Measurements from ENCODE around the gene ABAT. TPM values are rescaled to one million over a fixed set of nuclear protein-coding genes. Genes with fewer than 3 reads are reported as not detected.

ABAT gene
- polyA plus RNA-seq, 2 of the 4 experiments (the other 2 are of a cell fraction), result 0.68 to 1.2 TPM

DNA sequence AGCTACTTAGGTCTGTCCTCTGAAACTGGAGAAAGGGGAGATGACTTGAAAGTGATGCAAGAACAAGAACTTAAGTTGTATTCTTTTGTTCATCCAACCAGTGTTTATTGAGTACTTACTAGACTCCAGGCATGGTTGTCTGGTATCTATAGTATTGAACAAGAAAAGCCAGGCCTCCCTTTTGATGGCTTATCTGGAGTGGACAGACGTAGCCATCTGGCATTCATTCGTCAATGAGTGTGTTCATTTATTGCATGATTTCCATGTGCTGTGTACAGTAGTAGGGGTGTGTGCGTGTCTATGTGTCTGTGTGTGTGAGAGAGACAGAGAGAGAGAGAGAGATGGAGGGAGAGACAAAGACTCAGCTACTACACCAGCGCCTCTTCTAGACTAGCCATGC lies 9.2 kb downstream of the ABAT start:
- Histone ChIP-seq H3K9me3 (peaks cover 13% of the 10 kb centered on the region), H3K27ac (no peak overlapping the region), H3K4me1 (peaks cover 6% of the 10 kb centered on the region), H3K4me3 (no peak overlapping the region), H3K4me2 (no peak overlapping the region)
- TF ChIP-seq TFCP2L1 (CRISPR knock-in tag; IDR thresholded peaks at IDR 0.05) (no peak), EHF (CRISPR knock-in tag; IDR thresholded peaks at IDR 0.05) (no peak), CBX8 (IDR thresholded peaks at IDR 0.05) (no peak), CBX2 (IDR thresholded peaks at IDR 0.05; ENCODE audit: borderline replicate concordance, low read depth) (no peak), CEBPB (IDR thresholded peaks at IDR 0.05) (no peak)
- ChIA-PET POLR2A (interaction anchor here (0.6 kb wide), 1 partner anchor 30 kb away, joined by 3 read pairs; no protein-coding TSS in a partner anchor), CTCF (interaction anchor here (1.3 kb wide), 1 partner anchor 108 kb away, joined by 3 read pairs; no protein-coding TSS in a partner anchor)
- 72% methylated on average over 4 of the region's 4 CpGs for WGBS (ENCODE audit: missing lambda C conversion rate)
- no peak for ATAC-seq
- DNase-seq (ENCODE audit: low read depth in 1 of 2, low spot score in 1 of 2), result no peak
- FAIRE-seq, result no peak

GRCh38 chr16:8685617-8686016 lies 11.2 kb downstream of the ABAT start:
- ChIA-PET CTCF (interaction anchor here (3.0 kb wide), 1 partner anchor 24 kb away, joined by 10 read pairs; no protein-coding TSS in a partner anchor), POLR2A (no interaction called here)
- ATAC-seq (no peak), FAIRE-seq (no peak), DNase-seq (ENCODE audit: low read depth in 1 of 2, low spot score in 1 of 2) (no peak)
- Histone ChIP-seq H3K27ac (no peak overlapping the region), H3K4me1 (no peaks in the 10 kb centered on the region), H3K9me3 (peaks cover 21% of the 10 kb centered on the region), H3K4me2 (no peak overlapping the region), H3K4me3 (no peak overlapping the region)
- TF ChIP-seq FOXS1 (CRISPR knock-in tag; IDR thresholded peaks at IDR 0.05) (no peak), KDM5A (IDR thresholded peaks at IDR 0.05) (no peak)
- WGBS (ENCODE audit: missing lambda C conversion rate), result 51% methylated on average over 3 of the region's 3 CpGs

- no peak overlapping the region for H3K4me2 ChIP-seq
- H3K9me3 ChIP-seq, result peaks cover 21% of the 10 kb centered on the region
- H3K27ac ChIP-seq, result no peak overlapping the region
- H3K4me1 ChIP-seq, result no peaks in the 10 kb centered on the region
- WGBS (ENCODE audit: missing lambda C conversion rate), result 6% methylated on average over 4 of the region's 7 CpGs
- DNase-seq (ENCODE audit: low read depth in 1 of 2, low spot score in 1 of 2) (no peak), FAIRE-seq (no peak), ATAC-seq (peak; percentile 37 to 50; a peak in 2 of 6 replicates)
- POLR2A ChIA-PET, result no interaction called here
- no peak overlapping the region for H3K4me3 ChIP-seq
- CTCF ChIA-PET, result interaction anchor here (3.0 kb wide), 1 partner anchor 25 kb away, joined by 10 read pairs; no protein-coding TSS in a partner anchor
- TF ChIP-seq CTCF (IDR thresholded peaks at IDR 0.05) (no peak), SMC3 (IDR thresholded peaks at IDR 0.05) (no peak), FOSL2 (IDR thresholded peaks at IDR 0.05) (no peak), FOSL2 (CRISPR knock-in tag; IDR thresholded peaks at IDR 0.05) (no peak), EP300 (IDR thresholded peaks at IDR 0.05) (no peak), GATA3 (IDR thresholded peaks at IDR 0.05; ENCODE audit: borderline replicate concordance) (no peak), RCOR1 (IDR thresholded peaks at IDR 0.05; ENCODE audit: low read depth, low read length) (no peak), FOXS1 (CRISPR knock-in tag; IDR thresholded peaks at IDR 0.05) (no peak)
- TF ChIP-seq, protein P1, sequence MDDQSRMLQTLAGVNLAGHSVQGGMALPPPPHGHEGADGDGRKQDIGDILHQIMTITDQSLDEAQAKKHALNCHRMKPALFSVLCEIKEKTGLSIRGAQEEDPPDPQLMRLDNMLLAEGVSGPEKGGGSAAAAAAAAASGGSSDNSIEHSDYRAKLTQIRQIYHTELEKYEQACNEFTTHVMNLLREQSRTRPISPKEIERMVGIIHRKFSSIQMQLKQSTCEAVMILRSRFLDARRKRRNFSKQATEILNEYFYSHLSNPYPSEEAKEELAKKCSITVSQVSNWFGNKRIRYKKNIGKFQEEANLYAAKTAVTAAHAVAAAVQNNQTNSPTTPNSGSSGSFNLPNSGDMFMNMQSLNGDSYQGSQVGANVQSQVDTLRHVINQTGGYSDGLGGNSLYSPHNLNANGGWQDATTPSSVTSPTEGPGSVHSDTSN (IDR thresholded peaks at IDR 0.05), result no peak
- TF ChIP-seq, protein P2, sequence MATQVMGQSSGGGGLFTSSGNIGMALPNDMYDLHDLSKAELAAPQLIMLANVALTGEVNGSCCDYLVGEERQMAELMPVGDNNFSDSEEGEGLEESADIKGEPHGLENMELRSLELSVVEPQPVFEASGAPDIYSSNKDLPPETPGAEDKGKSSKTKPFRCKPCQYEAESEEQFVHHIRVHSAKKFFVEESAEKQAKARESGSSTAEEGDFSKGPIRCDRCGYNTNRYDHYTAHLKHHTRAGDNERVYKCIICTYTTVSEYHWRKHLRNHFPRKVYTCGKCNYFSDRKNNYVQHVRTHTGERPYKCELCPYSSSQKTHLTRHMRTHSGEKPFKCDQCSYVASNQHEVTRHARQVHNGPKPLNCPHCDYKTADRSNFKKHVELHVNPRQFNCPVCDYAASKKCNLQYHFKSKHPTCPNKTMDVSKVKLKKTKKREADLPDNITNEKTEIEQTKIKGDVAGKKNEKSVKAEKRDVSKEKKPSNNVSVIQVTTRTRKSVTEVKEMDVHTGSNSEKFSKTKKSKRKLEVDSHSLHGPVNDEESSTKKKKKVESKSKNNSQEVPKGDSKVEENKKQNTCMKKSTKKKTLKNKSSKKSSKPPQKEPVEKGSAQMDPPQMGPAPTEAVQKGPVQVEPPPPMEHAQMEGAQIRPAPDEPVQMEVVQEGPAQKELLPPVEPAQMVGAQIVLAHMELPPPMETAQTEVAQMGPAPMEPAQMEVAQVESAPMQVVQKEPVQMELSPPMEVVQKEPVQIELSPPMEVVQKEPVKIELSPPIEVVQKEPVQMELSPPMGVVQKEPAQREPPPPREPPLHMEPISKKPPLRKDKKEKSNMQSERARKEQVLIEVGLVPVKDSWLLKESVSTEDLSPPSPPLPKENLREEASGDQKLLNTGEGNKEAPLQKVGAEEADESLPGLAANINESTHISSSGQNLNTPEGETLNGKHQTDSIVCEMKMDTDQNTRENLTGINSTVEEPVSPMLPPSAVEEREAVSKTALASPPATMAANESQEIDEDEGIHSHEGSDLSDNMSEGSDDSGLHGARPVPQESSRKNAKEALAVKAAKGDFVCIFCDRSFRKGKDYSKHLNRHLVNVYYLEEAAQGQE (IDR thresholded peaks at IDR 0.05), result no peak
These were observed 11.7 kb downstream of the ABAT start for GRCh38 chr16:8686031-8686621.
